ENCODE data around the gene HPSE2. TPM values are rescaled to one million over a fixed set of nuclear protein-coding genes. Genes with fewer than 3 reads are reported as not detected.

The HPSE2 gene
- total RNA-seq, 1 experiment from 2014 or later: 0.20 TPM

GRCh38 chr10:98602224-98602623 is 633.4 kb downstream of the HPSE2 start:
- DNase-seq: no peak
- no peaks in the 10 kb centered on the region for H4K20me1 ChIP-seq (ENCODE audit: control insufficient read depth, insufficient read depth, insufficient read length)
- H2BK5ac ChIP-seq (ENCODE audit: insufficient read length, low read length): no peak overlapping the region
- no peak overlapping the region for H2BK12ac ChIP-seq (ENCODE audit: insufficient read length, low read depth, low read length)
- Mint-ChIP-seq H3K4me1 (0 out of 4 replicates have a peak, but pooled peaks cover 0 to 2% of the 10 kb centered on the region in 2 experiments), H3K9me3 (peaks cover 7 to 12% of the 10 kb centered on the region in 2 experiments; a peak in 4 of 5 replicates), H3K27me3 (ENCODE audit: low read depth) (no peaks in the 10 kb centered on the region), H3K36me3 (ENCODE audit: insufficient read depth in 1 of 3, low read depth in 3 of 3) (peaks cover 0 to 13% (median 3%) of the 10 kb centered on the region in 3 experiments; a peak in 5 of 7 replicates), H3K4me3 (no peak overlapping the region), H3K27ac (no peak overlapping the region)
- H3K79me1 ChIP-seq (ENCODE audit: insufficient read depth, low read depth, low read length, poor library complexity, severe bottlenecking): no peaks in the 10 kb centered on the region
- H3K4ac ChIP-seq (ENCODE audit: low read depth, low read length): no peak overlapping the region
- no peak for TF ChIP-seq CTCF (conservative IDR thresholded peaks at IDR 0.05)
- no peaks in the 10 kb centered on the region for H3K23me2 ChIP-seq (ENCODE audit: insufficient read length, low read depth, low read length, poor library complexity, severe bottlenecking)
- H3K4me1 ChIP-seq (ENCODE audit: insufficient read depth, low read length): no peaks in the 10 kb centered on the region
- no peak overlapping the region for H3K18ac ChIP-seq (ENCODE audit: insufficient read length, low read depth, low read length)
- no peaks in the 10 kb centered on the region for H3K79me2 ChIP-seq (ENCODE audit: insufficient read depth, low read length)
- H4K5ac ChIP-seq (ENCODE audit: insufficient read length, low read depth, low read length): no peak overlapping the region
- no peak overlapping the region for H3T11ph ChIP-seq (ENCODE audit: low read length)
- no peaks in the 10 kb centered on the region for H3K9me3 ChIP-seq (ENCODE audit: control insufficient read depth, low read depth, low read length)
- no peak overlapping the region for H2BK15ac ChIP-seq (ENCODE audit: low read depth, low read length)
- H3K14ac ChIP-seq (ENCODE audit: insufficient read depth, low read length): no peak overlapping the region
- no peak overlapping the region for H4K8ac ChIP-seq (replicated peaks; ENCODE audit: insufficient read length, low read depth, low read length)
- no peak overlapping the region for H2AK5ac ChIP-seq (ENCODE audit: insufficient read length, low read length)
- no peak overlapping the region for H4K91ac ChIP-seq (ENCODE audit: insufficient read length, low read depth, low read length)
- no peak overlapping the region for H3K9ac ChIP-seq (ENCODE audit: extremely low read depth, insufficient read length, low read length)
- no peak overlapping the region for H2BK20ac ChIP-seq (ENCODE audit: low read depth, low read length, poor library complexity, severe bottlenecking)
- no peak overlapping the region for H2AFZ ChIP-seq (ENCODE audit: low read length)
- no peak overlapping the region for H3K23ac ChIP-seq (ENCODE audit: insufficient read length, low read depth, low read length)
- H3K27ac ChIP-seq (ENCODE audit: insufficient read length, low read depth, low read length): no peak overlapping the region
- no peak overlapping the region for H3K56ac ChIP-seq (ENCODE audit: insufficient read length, low read depth, low read length)
- H3K27me3 ChIP-seq (ENCODE audit: insufficient read depth, low read length): no peaks in the 10 kb centered on the region
- H2BK120ac ChIP-seq (ENCODE audit: low read depth, low read length, poor library complexity, severe bottlenecking): no peak overlapping the region
- no peak overlapping the region for H3K4me2 ChIP-seq (ENCODE audit: insufficient read depth, insufficient read length, low read length)
